GM12892 (cell line): Measurements from ENCODE around the gene PSENEN.

Experiments used
- POLR2A ChIP-seq: IDR thresholded peaks from 2 replicates; pipeline ENCODE4 v1.6.1; 2011; ENCODE audit warnings: low read depth, low read length, control low read depth
- POLR2AphosphoS5 ChIP-seq: IDR thresholded peaks from 2 replicates; pipeline ENCODE4 v1.6.1; 2011; ENCODE audit warnings: low read depth, low read length, control low read depth

DNA sequence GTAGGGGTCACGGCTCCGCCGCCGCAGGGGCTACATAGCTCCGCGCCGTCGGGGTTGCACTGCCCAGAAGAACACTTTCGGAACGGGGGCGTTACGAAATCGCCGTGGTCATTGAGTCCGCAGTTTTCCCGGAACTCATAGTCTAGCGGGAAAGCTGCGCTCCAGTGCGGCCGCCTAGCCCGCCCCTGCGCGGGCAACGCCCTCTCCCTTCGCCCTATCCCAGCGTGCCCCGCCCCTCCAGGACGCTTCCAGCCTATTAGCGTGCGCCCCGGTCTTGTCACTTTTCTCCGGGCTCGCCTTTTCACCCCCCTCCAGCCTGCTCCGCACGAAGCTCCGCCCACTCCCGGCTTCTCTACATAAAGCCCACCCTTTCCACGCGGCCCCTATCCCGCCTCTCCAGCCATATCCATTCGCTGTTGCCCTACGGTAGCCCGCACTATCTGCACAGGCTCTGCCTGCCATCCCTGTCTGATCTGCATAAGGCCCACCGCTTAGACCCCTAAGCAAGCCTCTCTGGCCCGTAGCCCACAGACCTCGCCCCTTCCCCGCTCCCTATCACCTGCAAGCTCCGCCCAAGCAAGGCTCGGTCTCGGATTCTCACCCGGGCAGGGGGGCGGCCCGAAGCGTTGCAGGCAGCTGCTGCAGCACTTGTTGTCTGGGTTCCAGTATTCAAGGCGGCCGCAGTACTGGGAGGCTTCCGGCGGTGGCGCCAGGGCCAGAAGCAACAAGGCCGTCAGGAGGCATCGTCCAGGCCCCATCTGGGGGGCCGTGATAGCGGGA is 4.8 kb upstream of the PSENEN start:
- TF ChIP-seq POLR2AphosphoS5 = peak; percentile 79; the same call in 1 of the 2 replicates
- peak; percentile 72; the same call in 1 of the 2 replicates for TF ChIP-seq POLR2A
